Measurements from ENCODE around the gene CASK.

The CASK gene

DNA sequence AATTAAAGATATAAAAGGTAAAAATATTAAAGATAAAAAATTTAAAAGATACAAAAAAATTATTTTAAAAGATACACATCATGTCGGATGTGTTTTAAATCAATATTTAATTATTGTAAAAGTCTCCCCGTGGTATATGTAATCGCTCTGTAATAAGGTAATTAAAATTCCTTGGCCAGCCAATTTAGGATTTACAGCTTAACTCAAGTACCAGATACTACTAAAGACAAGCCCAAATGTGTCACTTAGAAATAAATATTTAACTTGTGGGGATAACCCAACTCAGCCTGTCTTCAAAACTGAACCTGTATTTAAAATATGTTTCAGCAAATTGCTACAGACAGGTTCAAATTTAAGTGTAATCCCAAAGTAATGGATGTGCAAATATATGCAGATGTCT lies 143.4 kb downstream of the CASK start:
- ATAC-seq (ENCODE audit: low read depth) (no peak), DNase-seq (ENCODE audit: low spot score in 2 of 2) (no peak)
- Mint-ChIP-seq H3K9me3 (no peaks in the 10 kb centered on the region), H3K27ac (no peak overlapping the region), H3K27me3 (no peaks in the 10 kb centered on the region), H3K36me3 (peaks cover 2% of the 10 kb centered on the region), H3K4me1 (peaks cover 3% of the 10 kb centered on the region), H3K4me3 (no peak overlapping the region)

- ATAC-seq (ENCODE audit: low read depth) (no peak), DNase-seq (ENCODE audit: low spot score in 2 of 2) (no peak)
- peaks cover 2% of the 10 kb centered on the region for H3K36me3 Mint-ChIP-seq
- no peaks in the 10 kb centered on the region for H3K27me3 Mint-ChIP-seq
- H3K27ac Mint-ChIP-seq: no peak overlapping the region
- H3K9me3 Mint-ChIP-seq: no peaks in the 10 kb centered on the region
- H3K4me1 Mint-ChIP-seq: peaks cover 3% of the 10 kb centered on the region
- no peak overlapping the region for H3K4me3 Mint-ChIP-seq
Observed at GRCh38 chrX:41779030-41779564, 144.3 kb downstream of the CASK start.

DNA sequence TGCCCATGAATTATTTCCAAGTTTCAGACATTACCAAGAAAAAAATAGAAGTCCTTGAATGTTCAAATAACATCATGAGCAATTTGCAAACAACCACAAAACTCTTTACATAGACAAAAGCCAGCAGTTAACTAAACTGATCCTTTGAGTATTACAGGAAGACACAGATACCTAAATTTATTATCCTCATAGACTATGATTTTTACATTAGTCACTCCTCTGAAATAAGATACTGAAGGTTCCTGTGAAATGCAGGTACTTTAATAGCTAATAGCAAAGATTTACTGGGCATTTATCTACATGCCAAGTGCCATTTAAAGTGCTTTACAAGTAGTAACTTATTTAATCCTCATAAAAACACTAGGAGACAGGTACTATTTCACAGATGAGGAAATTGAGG lies 161.7 kb downstream of the CASK start:
- Mint-ChIP-seq H3K4me3 (no peak overlapping the region), H3K9me3 (no peaks in the 10 kb centered on the region), H3K36me3 (peaks cover 7% of the 10 kb centered on the region), H3K4me1 (peaks cover 17% of the 10 kb centered on the region), H3K27ac (no peak overlapping the region), H3K27me3 (no peaks in the 10 kb centered on the region)
- ATAC-seq (ENCODE audit: low read depth) (no peak), DNase-seq (ENCODE audit: low spot score in 2 of 2) (no peak)

DNA sequence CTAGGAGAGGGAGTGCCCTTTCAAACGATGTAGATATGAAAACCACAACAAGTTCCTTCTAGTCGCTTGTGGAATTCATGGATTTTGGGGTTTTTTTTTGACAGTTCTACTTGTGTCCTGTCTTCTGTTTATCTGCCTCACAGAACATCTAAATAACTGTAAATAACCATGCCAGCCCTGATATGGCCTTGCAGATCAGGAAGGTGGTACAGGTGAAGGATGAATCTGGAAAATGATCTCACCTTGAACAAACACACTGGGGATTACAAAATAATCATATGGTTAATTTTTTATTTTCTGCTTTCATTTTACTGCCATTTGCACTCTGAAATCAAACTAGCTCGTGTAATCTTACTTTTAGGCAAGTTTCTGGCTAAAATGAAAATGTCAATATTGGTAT lies 162.2 kb downstream of the CASK start:
- H3K4me3 Mint-ChIP-seq: no peak overlapping the region
- peaks cover 17% of the 10 kb centered on the region for H3K4me1 Mint-ChIP-seq
- H3K36me3 Mint-ChIP-seq: peaks cover 7% of the 10 kb centered on the region
- no peak overlapping the region for H3K27ac Mint-ChIP-seq
- no peaks in the 10 kb centered on the region for H3K9me3 Mint-ChIP-seq
- no peak for DNase-seq (ENCODE audit: low spot score in 2 of 2)
- H3K27me3 Mint-ChIP-seq: no peaks in the 10 kb centered on the region
- no peak for ATAC-seq (ENCODE audit: low read depth)

GRCh38 chrX:41759817-41760216 lies 163.5 kb downstream of the CASK start:
- H3K27me3 Mint-ChIP-seq: no peaks in the 10 kb centered on the region
- peaks cover 17% of the 10 kb centered on the region for H3K4me1 Mint-ChIP-seq
- no peak for ATAC-seq (ENCODE audit: low read depth)
- H3K27ac Mint-ChIP-seq: no peak overlapping the region
- peak in 1 of 2 donors; percentile 27 for DNase-seq (ENCODE audit: low spot score in 2 of 2)
- H3K9me3 Mint-ChIP-seq: no peaks in the 10 kb centered on the region
- peaks cover 7% of the 10 kb centered on the region for H3K36me3 Mint-ChIP-seq
- no peak overlapping the region for H3K4me3 Mint-ChIP-seq

DNA sequence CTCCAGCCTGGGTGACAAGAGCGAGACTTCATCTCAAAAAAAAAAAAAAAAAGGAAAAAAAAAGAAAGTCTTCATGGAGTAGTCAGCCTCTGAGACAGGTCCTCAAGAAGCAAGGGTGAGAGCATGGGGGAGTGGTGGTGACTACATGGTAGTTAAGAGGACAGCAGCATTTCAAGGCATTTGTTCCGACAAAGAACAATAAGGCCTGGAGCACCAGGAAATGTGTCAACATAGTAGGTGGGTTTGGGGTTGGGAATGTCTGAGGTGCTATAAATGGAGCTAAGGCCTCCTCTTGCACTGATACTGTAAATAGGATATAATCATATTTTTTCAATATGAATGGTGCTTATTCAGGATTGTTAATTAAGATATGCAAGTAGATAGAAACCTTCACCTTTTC lies 165.0 kb downstream of the CASK start:
- Mint-ChIP-seq H3K9me3 (no peaks in the 10 kb centered on the region), H3K27ac (no peak overlapping the region), H3K36me3 (peaks cover 2% of the 10 kb centered on the region), H3K4me3 (no peak overlapping the region), H3K27me3 (no peaks in the 10 kb centered on the region), H3K4me1 (peaks cover 10% of the 10 kb centered on the region)
- ATAC-seq (ENCODE audit: low read depth) (no peak), DNase-seq (ENCODE audit: low spot score in 2 of 2) (no peak)

DNA sequence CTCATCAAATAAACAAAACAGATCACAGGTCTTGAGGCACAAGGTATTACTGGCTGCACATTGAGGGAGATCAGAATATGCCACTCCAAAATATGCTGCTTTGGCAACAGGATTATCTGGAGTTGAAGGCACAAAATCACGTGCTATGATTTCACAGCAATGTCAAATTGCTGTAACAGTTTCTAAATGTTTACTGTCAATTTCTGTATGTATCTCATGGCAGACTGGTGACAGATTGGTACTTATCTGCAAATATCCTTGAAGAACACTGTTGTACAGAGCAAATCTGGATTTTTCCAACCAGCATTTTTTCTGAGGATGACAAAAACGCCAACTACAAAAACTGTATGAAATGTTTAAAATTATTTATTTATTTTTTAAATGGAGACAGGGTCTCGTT lies 172.6 kb downstream of the CASK start:
- Mint-ChIP-seq H3K9me3 (no peaks in the 10 kb centered on the region), H3K27ac (no peak overlapping the region), H3K36me3 (peaks cover 8% of the 10 kb centered on the region), H3K27me3 (no peaks in the 10 kb centered on the region), H3K4me1 (no peaks in the 10 kb centered on the region), H3K4me3 (no peak overlapping the region)
- ATAC-seq (ENCODE audit: low read depth) (no peak), DNase-seq (ENCODE audit: low spot score in 2 of 2) (no peak)

DNA sequence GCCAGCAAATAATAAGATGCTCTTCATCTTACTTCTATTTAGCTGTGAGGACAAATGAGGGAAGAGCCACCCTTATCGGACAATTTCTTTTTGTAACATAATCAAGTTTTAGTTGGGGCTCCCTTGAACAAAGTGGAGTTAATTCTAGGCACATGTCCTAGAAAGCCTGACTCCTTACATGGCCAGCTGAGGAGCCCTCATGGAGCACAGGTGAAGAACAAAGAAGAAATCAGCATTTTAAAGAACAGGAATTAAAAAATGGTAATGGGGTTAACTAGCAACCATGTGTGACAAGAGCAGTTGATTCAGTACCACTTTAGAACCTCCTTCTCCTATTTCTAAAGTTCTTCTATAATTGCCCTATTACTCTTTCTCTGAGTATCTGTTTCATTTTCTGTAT lies 183.5 kb downstream of the CASK start:
- DNase-seq (ENCODE audit: low spot score in 2 of 2) (no peak), ATAC-seq (ENCODE audit: low read depth) (no peak)
- H3K27ac Mint-ChIP-seq: no peak overlapping the region
- H3K27me3 Mint-ChIP-seq: no peaks in the 10 kb centered on the region
- H3K9me3 Mint-ChIP-seq: no peaks in the 10 kb centered on the region
- no peak overlapping the region for H3K4me3 Mint-ChIP-seq
- H3K36me3 Mint-ChIP-seq: peaks cover 2% of the 10 kb centered on the region
- H3K4me1 Mint-ChIP-seq: peaks cover 19% of the 10 kb centered on the region

DNA sequence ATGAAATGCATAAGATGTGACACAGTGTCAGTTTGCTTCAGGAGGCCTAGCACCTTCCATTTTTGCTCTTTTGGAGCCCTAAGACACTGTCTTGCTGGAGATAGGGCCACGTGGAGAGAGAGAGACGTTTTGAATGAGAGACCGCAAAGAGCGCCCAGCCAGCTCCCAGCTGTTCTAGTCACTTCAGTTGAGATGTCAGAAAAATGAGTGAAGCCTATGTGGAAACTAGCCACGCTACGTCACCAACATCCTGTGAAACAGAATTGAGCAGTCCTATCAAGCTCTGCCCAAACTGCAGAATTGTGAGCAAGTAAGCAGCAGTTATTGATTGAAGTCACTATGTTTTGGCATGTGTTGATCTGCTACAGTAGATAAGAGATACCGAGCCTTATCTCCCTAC lies 186.3 kb downstream of the CASK start:
- DNase-seq (ENCODE audit: low spot score in 2 of 2) (no peak), ATAC-seq (ENCODE audit: low read depth) (no peak)
- Mint-ChIP-seq H3K27ac (peak overlapping the region; percentile 7), H3K27me3 (no peaks in the 10 kb centered on the region), H3K36me3 (no peaks in the 10 kb centered on the region), H3K4me1 (peaks cover 23% of the 10 kb centered on the region), H3K4me3 (no peak overlapping the region), H3K9me3 (no peaks in the 10 kb centered on the region)

- Mint-ChIP-seq H3K36me3 (no peaks in the 10 kb centered on the region), H3K9me3 (no peaks in the 10 kb centered on the region), H3K4me1 (peaks cover 18% of the 10 kb centered on the region), H3K4me3 (peak overlapping the region; percentile 71), H3K27me3 (no peaks in the 10 kb centered on the region), H3K27ac (peak overlapping the region; percentile 88)
- ATAC-seq (ENCODE audit: low read depth): peak; percentile 22
- no peak for DNase-seq (ENCODE audit: low spot score in 2 of 2)
Observed at GRCh38 chrX:41734530-41734929, 188.8 kb downstream of the CASK start.

DNA sequence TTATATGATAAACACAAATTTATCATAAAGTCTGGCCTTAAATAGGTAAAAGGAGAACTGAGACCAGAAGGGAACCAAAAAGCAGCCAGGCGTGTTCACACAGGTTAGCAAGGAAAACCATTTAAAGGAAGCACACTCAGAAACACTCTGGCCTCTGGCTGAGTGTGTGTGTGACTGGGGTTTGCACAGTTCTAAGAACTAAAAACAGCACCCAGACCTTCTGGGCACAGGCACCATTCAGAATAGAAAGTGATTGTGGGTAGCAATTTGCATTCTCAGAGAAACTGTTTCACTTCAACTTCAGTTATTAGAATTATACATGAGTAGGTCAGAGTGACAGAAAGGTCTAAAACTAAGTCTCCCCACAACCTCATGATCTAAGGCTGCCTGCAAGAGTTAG lies 189.4 kb downstream of the CASK start:
- Mint-ChIP-seq H3K4me3 (peak overlapping the region; percentile 71), H3K27ac (peak overlapping the region; percentile 88), H3K36me3 (no peaks in the 10 kb centered on the region), H3K27me3 (no peaks in the 10 kb centered on the region), H3K4me1 (peaks cover 18% of the 10 kb centered on the region), H3K9me3 (no peaks in the 10 kb centered on the region)
- ATAC-seq (ENCODE audit: low read depth) (peak; percentile 94), DNase-seq (ENCODE audit: low spot score in 2 of 2) (peak; percentile 27 to 56)

GRCh38 chrX:41732260-41732659 lies 191.1 kb downstream of the CASK start:
- ATAC-seq (ENCODE audit: low read depth) (no peak), DNase-seq (ENCODE audit: low spot score in 2 of 2) (no peak)
- no peaks in the 10 kb centered on the region for H3K27me3 Mint-ChIP-seq
- H3K36me3 Mint-ChIP-seq: no peaks in the 10 kb centered on the region
- peak overlapping the region; percentile 14 for H3K4me3 Mint-ChIP-seq
- peaks cover 18% of the 10 kb centered on the region for H3K4me1 Mint-ChIP-seq
- peak overlapping the region; percentile 77 for H3K27ac Mint-ChIP-seq
- no peaks in the 10 kb centered on the region for H3K9me3 Mint-ChIP-seq

- Mint-ChIP-seq H3K27me3 (no peaks in the 10 kb centered on the region), H3K4me3 (no peak overlapping the region), H3K4me1 (peaks cover 9% of the 10 kb centered on the region), H3K27ac (no peak overlapping the region), H3K36me3 (no peaks in the 10 kb centered on the region), H3K9me3 (no peaks in the 10 kb centered on the region)
- ATAC-seq (ENCODE audit: low read depth) (no peak), DNase-seq (ENCODE audit: low spot score in 2 of 2) (no peak)
Observed at GRCh38 chrX:41730081-41730480, 193.3 kb downstream of the CASK start.

DNA sequence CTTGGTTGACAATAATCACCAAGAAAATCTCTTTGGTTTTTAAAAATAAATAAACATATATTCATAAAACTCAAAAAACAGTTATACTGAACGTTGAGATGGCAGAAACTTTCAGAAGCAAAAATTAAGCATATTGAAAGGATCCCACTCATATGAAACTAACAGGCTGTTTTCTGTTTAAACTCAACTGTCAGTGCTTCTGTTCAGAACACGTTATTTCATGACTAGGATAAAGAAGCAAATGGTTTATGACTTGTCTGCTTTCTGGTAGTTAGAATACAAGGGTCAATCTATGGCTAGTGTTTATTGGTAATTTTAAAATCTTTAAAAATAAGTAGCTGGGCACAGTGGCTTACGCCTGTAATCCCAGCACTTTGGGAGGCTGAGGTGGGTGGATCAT lies 195.2 kb downstream of the CASK start:
- Mint-ChIP-seq H3K36me3 (no peaks in the 10 kb centered on the region), H3K4me3 (no peak overlapping the region), H3K27ac (no peak overlapping the region), H3K9me3 (no peaks in the 10 kb centered on the region), H3K27me3 (no peaks in the 10 kb centered on the region), H3K4me1 (peaks cover 9% of the 10 kb centered on the region)
- DNase-seq (ENCODE audit: low spot score in 2 of 2) (no peak), ATAC-seq (ENCODE audit: low read depth) (no peak)

DNA sequence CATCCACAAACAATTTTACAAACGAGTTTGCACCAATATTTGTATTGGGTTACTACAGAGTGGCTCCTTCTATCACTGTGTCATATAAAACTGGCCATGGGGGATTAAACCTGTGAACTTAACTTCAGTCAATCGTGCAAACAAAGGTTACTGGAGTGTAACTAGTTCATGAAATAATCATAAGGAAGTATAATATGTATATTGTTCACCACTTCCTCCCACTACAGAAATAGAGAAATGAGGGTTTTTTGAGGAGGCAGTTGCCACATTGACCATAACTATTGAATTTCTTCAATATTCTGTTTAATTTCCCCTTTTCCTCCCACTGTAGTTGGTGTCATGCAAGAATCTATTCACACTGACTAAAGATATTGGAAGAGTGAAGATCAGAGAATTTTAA lies 199.5 kb downstream of the CASK start, which contains the start of gene GPR82:
TSS of gene GPR82 (plus strand) at position 356 of the 400 bp plus-strand sequence. CDS start 2,846 bp downstream, outside the sequence.
- Mint-ChIP-seq H3K27ac (no peak within 1 kb of the TSS), H3K4me1 (peaks cover 21% of the 10 kb centered on the region), H3K9me3 (no peaks in the 10 kb centered on the region), H3K27me3 (no peaks in the 10 kb centered on the region), H3K36me3 (no peaks in the 10 kb centered on the region), H3K4me3 (no peak within 1 kb of the TSS)
- DNase-seq (ENCODE audit: low spot score in 2 of 2) (no peak), ATAC-seq (ENCODE audit: low read depth) (peak; percentile 74)
